LNCAP (cell line): Measurements from ENCODE around the gene MLF2.

ENCODE experiments used
- TF ChIP-seq, protein P1 (sequence below): fragments of 450-650 bp; IDR thresholded peaks from 2 replicates; pipeline ENCODE4 v1.5.1; 2017; ENCODE audit warnings: mild to moderate bottlenecking

MLF2 gene

DNA sequence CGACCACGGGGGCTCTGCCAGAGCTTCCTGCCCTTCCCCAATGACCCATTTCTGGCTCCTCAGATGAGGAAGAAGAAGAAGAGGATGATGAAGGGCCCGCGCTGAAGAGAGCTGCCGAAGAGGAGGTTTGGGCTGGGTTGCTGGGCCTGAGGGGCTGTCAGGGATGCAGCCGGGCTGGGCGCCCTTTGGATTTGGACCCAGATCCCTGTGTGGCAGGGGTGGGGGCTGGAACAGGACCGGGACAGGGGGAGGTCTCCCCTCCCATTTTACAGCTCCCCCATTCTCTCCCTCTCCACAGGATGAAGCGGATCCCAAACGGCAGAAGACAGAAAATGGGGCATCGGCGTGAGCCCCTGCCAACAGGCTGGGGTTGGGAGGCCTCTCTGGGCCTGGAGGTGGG is 17.2 kb upstream of the MLF2 start:
- TF ChIP-seq, protein P1, sequence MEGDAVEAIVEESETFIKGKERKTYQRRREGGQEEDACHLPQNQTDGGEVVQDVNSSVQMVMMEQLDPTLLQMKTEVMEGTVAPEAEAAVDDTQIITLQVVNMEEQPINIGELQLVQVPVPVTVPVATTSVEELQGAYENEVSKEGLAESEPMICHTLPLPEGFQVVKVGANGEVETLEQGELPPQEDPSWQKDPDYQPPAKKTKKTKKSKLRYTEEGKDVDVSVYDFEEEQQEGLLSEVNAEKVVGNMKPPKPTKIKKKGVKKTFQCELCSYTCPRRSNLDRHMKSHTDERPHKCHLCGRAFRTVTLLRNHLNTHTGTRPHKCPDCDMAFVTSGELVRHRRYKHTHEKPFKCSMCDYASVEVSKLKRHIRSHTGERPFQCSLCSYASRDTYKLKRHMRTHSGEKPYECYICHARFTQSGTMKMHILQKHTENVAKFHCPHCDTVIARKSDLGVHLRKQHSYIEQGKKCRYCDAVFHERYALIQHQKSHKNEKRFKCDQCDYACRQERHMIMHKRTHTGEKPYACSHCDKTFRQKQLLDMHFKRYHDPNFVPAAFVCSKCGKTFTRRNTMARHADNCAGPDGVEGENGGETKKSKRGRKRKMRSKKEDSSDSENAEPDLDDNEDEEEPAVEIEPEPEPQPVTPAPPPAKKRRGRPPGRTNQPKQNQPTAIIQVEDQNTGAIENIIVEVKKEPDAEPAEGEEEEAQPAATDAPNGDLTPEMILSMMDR, result no peak

DNA sequence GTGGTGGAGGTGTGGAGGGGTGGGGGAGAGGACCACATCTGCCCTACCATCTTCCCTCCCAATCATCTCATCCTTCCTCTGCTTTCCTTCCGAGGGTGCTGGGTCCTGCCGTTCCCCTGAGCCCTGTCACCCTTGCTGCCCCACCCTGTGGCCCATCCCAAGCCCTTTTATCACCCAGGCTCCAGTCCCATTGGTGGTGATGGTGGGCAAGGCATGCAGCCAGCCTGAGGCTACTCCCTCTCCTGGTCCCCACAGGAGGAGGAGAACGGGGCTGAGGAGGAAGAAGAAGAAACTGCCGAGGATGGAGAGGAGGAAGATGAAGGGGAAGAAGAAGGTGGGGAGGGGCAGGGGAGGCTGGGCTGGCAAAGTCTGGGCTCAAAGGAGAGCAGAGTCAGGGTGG is 16.7 kb upstream of the MLF2 start:
- TF ChIP-seq, protein P1, result no peak

DNA sequence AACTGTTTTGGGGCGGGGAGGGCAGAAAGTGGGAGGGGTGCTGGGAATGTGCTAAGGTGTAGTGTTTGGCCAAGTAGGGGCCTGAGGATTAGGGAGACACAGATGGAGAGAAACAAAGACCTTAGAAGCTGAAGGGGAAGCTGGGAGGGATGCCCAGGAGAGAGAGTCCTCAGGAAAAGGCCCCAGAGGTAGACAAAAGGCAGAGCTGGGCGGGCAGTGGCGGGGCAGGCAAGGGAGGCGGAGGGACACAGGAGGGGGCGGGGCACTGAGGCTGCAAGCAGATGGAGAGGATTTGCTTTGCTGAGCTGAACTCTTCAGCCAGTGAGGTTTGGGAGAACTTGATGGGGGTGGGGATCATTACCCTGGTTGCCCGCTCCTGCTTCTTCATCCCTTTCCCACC is 16.0 kb upstream of the MLF2 start:
- TF ChIP-seq, protein P1, result no peak

DNA sequence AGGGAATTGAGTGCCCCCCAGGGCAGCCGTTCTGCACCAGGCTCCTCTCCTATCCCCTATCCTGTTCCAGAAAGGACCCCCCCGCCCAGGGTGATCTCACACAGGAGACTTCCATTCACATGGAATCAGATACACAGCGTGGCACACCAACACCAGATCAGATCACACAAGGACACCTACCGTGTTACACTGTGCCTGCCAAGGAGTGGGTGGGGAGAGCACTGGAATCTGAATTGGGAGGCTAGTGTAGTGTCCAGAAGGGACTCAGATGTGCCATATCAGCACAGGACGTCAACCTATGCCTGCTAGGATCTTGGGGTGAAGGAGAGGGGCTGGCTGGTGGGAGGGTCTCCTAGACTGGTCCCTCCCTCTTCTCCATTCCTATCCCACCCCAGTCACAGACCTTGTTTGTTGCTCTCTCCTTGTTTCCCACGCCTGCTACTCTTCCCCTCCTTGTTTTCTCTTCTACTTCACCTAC is 15.5 kb upstream of the MLF2 start:
- TF ChIP-seq, protein P1, result no peak

DNA sequence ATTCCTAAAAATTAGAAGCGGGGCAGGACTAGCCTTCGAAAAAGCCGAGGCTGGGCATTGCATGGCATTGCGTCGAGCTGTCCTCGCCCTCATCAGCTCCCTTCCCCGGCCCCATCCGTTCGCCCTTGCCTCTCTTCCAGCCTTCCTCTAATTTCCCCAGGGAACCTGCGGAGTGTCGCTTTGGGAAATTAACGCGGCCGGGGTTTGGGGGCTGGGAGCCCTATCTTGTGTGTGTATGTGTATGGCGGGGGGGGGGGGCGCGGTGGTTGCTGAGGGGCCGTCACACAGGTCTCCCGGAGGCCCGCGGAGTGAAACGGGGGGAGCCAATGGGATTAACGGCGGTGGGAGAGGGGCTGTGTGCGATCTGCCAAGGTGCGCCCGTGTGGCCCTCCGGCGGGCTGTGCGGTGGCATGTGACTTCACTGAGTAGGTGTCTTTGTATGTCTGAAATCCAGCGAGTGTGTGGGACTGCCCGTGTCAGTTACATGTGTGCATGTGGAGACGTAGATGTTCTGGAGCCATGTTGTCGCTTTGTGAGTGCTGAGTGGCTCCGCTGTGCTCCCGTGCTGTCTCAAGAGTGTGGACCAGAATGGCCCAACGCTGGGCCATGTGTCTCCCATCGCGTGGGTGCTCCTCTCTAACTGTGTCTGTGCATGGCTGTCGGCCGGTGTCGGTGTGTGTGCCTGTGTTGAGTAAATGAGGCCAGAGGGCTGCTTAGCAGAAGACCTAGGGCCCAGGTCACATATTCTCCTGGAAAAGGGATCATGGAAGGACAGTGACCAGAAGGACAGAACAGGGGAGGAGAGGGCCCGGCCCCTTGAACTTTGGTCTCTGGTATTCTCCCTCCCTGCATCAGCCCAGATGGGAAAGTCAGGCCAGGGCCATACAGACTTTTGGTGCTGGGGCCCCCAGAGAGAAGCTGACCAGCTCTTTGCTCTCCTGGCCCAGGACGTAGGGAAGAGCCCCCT is 14.7 kb upstream of the MLF2 start:
- TF ChIP-seq, protein P1, result no peak

DNA sequence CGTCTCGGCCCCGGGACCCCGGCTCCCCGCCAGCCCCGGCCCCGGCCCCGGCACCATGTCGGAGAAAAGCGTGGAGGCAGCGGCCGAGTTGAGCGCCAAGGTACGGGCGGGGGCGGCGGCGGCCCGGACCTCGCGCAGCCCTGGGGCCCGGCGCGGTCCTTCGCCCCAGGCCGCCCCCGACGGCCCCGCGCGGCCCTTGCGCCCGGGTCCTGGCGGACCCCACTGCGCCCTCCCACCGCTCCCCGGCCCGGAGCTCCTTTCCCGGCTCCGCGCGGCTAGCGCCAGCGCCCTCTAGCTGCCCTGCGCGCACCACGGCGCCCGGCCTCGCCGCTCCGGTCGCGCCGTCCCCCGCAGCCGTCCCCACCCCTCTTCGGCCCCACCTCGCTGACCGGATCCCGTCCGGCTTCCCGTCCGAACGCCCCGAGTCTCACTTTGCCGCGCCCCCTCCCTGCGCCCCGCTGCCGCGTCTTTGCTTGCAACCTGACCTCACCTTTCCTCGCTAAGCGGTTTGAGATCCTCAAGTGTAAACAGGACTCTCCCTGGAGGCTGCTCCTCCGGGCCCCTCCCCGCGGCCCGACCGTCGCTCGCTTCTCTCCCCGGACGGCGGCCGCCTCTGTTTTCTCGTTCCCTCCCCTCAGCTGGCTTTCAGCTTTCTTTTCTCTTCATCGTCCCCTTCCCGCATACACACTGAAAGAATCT is 13.9 kb upstream of the MLF2 start:
- TF ChIP-seq, protein P1, result peak; percentile 84

DNA sequence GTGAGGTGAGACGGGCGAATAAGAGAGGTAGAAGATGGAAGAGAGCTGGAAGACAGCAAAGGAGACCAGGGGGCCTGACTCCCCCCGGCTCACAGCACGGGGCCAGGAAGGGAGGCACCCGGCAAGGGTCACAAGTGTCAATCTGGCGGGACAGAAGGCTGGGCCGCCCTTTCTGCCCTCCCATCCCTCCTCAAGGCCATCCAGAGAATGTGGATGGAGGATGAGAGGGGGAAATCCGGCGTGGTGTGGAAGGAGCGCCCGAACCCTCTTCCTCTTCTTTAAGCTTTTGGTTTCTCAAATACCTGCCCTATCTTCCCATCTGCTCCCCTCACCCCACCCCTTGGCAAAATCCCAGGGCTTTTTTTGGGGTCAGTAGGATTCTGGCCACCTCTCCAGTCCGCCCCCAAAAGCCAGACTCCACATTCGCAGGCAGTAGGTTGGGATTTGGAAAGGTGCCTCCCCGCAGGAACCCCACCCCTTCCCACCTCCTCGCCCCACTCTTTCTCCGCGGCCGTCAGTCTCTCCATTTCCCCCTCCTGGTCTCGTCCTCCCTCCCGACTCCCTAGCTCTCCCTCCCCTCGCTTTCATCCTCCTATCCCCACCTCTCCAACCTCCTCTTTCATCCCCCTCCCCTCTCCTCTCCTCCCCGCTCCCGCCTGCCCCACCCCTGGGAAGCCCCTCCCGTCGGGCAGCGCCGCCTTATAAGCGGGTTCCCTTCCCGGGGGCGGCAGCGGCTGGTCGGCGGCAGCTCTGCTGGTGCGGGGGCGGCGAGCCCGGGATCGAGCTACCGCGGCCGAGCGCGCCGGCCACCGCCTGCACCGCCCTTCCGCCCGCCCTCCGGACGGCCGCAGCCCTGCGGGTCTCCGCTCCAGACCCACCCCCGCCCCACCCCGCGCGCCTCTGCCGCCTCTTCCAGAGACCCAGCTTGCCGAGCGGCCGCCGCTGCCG is 13.0 kb upstream of the MLF2 start, which contains the start of gene PTMS:
TSS of gene PTMS (plus strand) at position 730 of the 948 bp plus-strand sequence. CDS start 343 bp downstream, outside the sequence.
- TF ChIP-seq, protein P1, result no peak
